Renal cortical epithelial cell (primary cell): Measurements from ENCODE around the gene ZNF695. TPM values are rescaled to one million over a fixed set of nuclear protein-coding genes. Genes with fewer than 3 reads are reported as not detected.

ENCODE experiments used
- DNase-seq: peaks from one replicate; pipeline ENCODE4 v3.0.0-alpha.2; 2011; ENCODE audit warnings: low read depth
- total RNA-seq: library from RNA; depleted of rRNA; stranded (reverse); fragments of >200 nt; gene quantifications from 2 replicates; pipeline ENCODE4 v1.2.3, GENCODE V29; 2014

The ZNF695 gene
- total RNA-seq, 1 donor from 2014 or later, result 1.5 TPM

- DNase-seq, result no peak
These were observed 47.7 kb downstream of the ZNF695 start for GRCh38 chr1:246959944-246960693.

GRCh38 chr1:246954126-246954525 is 53.7 kb downstream of the ZNF695 start:
- DNase-seq, result no peak

DNA sequence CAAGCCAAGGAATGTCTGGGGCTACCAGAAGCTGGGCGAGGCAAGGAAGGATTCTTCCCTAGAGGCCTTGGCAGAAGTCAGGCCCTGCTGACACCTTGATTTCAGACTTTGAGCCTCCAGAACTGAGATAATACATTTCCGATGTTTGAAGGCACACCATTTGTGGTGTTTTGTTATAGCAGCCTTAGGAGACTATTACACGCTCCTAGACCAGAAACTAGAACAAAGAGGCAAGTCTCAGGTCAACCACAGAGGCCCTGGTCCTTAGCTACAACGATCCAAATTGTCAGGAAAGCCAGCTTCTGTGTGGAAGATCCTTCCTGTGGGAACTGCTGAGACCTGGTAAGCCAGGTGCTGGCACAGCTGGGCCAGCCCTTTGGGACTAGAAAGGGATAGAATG is 56.4 kb downstream of the ZNF695 start:
- no peak for DNase-seq

DNA sequence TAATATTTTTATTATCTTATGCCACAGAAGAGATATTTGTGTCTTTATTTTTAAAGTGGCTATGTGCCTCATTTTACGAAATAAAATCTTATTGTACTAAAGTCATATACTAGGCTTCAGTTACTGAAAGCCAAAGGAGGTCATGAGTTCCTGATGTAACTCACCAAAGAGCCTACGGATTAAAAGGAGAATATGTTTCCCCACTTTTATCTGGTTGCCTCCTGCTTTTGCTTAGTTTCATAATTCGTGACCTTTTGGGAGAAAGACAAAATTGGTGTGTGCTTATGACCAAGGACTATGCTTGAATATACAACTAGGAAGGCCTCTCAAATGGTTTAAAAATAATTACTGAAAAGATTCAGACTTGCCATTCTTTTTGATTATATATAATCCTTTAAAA is 57.9 kb downstream of the ZNF695 start:
- no peak for DNase-seq

GRCh38 chr1:246947255-246947654 is 60.6 kb downstream of the ZNF695 start:
- DNase-seq, result peak; percentile 82

- DNase-seq, result no peak
These were observed 61.5 kb downstream of the ZNF695 start for GRCh38 chr1:246946366-246946765.

Other genes starting within 250 kb of the ZNF695 start
- 21.5 and 39.1 TPM in 2 replicates for gene AHCTF1, start 76.1 kb downstream of the ZNF695 start, total RNA-seq
- 5.8 and 8.3 TPM in 2 replicates for gene ZNF670, start 70.8 kb upstream of the ZNF695 start, total RNA-seq
- gene ZNF669, start 96.3 kb upstream of the ZNF695 start, total RNA-seq, result 14.0 and 18.6 TPM in 2 replicates
- 79.2 and 110 TPM in 2 replicates for gene ZNF124, start 164.0 kb upstream of the ZNF695 start, total RNA-seq
- gene VN1R5, start 248.0 kb upstream of the ZNF695 start, total RNA-seq, result not detected in 2 replicates